Heart left ventricle (tissue), 13 donors: ENCODE results near the gene A3GALT2.

Source experiments
- CTCF ChIP-seq, 12 donors: fragments of 200-600 bp; sonication (generic) in 4 of 12; IDR thresholded peaks; one replicate each; pipeline versions ENCODE4 v1.5.0 to v1.8.0; 2018 to 2022; ENCODE audit warnings: antibody characterized with exemption in 12 of 12, mild to moderate bottlenecking in 5 of 12
- POLR2A ChIP-seq, 2 donors: fragments of 450-650 bp; IDR thresholded peaks; one replicate each; pipeline ENCODE4 v1.6.1; 2017; ENCODE audit warnings: antibody characterized with exemption in 2 of 2, mild to moderate bottlenecking in 2 of 2, moderate library complexity in 2 of 2
- donor health status: ischemic (EF 13 %, LVEDD 7.1; RV severe dilation, severe dysfunction).
- donor health status: DM: no; HTN: yes; CAD: no.
- donor health status: DM: no; HTN: no; CAD: no.
- donor health status: ischemic (EF 25% LVEDD 6.9; RV normal size, moderate dysfunction).
- donor health status: ischemic (EF 25% LVEDD 5.7; RV mildly dilated, moderate dysfunction).
- donor health status: ischemic (EF 35%, LVEDD 5.7; RV mildly dilated, moderate dysfunction).
- donor health status: nonischemic (EF 11% LVEDD 7.7; RV severe dilation, severe dysfunction).
- donor health status: DM: yes; HTN: yes; CAD: no.
- donor health status: PGD.
- donor health status: ischemic (EF 29% LVEDD 5.4; RV normal size, mild dysfunction).
- donor health status: nonischemic (EF 23%, LVEDD 6.1; RV moderate dilation, normal function).

- no peak for TF ChIP-seq CTCF (IDR thresholded peaks at IDR 0.05)
- TF ChIP-seq POLR2A (IDR thresholded peaks at IDR 0.05) = no peak
These were observed 26.6 kb downstream of the A3GALT2 start for GRCh38 chr1:33294071-33295010.
